Cardiac fibroblast (primary cell): ENCODE results near the gene HEMK1.
A peak's percentile ranks its signal among the peaks of the same experiment; 100 is the strongest.

Source experiments
- DNase-seq, 2 donors: peaks; one replicate each; pipeline versions ENCODE4 v3.0.0 to v3.0.0-alpha.2; 2010; ENCODE audit warnings: low read depth in 2 of 2
- H3K4me3 ChIP-seq, 2 donors: replicated peaks in 1 of 2; 1 replicate in 1 of 2; 2 replicates in 1 of 2; pipeline ENCODE4 v1.5.1; 2011; ENCODE audit warnings: low read depth in 2 of 2, low read length in 2 of 2, mild to moderate bottlenecking in 2 of 2, moderate library complexity in 1 of 2
- CTCF ChIP-seq: IDR thresholded peaks from one replicate; pipeline ENCODE4 v1.5.1; 2011; ENCODE audit warnings: low read depth, mild to moderate bottlenecking, low read length, inconsistent platforms

HEMK1 gene

GRCh38 chr3:50599716-50600118 lies 30.4 kb downstream of the HEMK1 start:
- DNase-seq: peak in 1 of 2 donors; percentile 39
- no peak overlapping the region for H3K4me3 ChIP-seq
- TF ChIP-seq CTCF: no peak

GRCh38 chr3:50600141-50600753 lies 30.9 kb downstream of the HEMK1 start:
- TF ChIP-seq CTCF: no peak
- DNase-seq: no peak
- no peak overlapping the region for H3K4me3 ChIP-seq

GRCh38 chr3:50600841-50601591 lies 31.7 kb downstream of the HEMK1 start:
- H3K4me3 ChIP-seq: peak overlapping the region; percentile 5 to 7

GRCh38 chr3:50602595-50603191 lies 33.4 kb downstream of the HEMK1 start:
- no peak for DNase-seq

More at GRCh38 chr3:50600841-50601591, 31.7 kb downstream of the HEMK1 start:
- DNase-seq: peak; percentile 97 to 99
- no peak for TF ChIP-seq CTCF

GRCh38 chr3:50603261-50604109 lies 34.2 kb downstream of the HEMK1 start:
- no peak for DNase-seq
- H3K4me3 ChIP-seq: no peak overlapping the region
- no peak for TF ChIP-seq CTCF

More at GRCh38 chr3:50602595-50603191, 33.4 kb downstream of the HEMK1 start:
- no peak overlapping the region for H3K4me3 ChIP-seq
- no peak for TF ChIP-seq CTCF

GRCh38 chr3:50604110-50604621 lies 34.8 kb downstream of the HEMK1 start:
- TF ChIP-seq CTCF: no peak
- DNase-seq: no peak
- H3K4me3 ChIP-seq: no peak overlapping the region
